H1 (cell line): ENCODE measurements around the gene RAP1A. TPM values are rescaled to one million over a fixed set of nuclear protein-coding genes. Genes with fewer than 3 reads are reported as not detected.

ENCODE experiments used
- CTCF ChIA-PET: fragments of 300-600 bp; sonication (Branson Sonifier 250); formaldehyde crosslinking; loops from one replicate; lab custom pipeline; 2021; ENCODE audit not compliant: partially characterized antibody; lab: Charles Lee
- POLR2A ChIA-PET: fragments of 300-600 bp; sonication (Branson Sonifier 250); formaldehyde crosslinking; loops from one replicate; lab custom pipeline; 2021; ENCODE audit warnings: inconsistent platforms; ENCODE audit not compliant: partially characterized antibody; lab: Charles Lee
- DNase-seq, 2 experiments: peaks; one replicate each; pipeline versions ENCODE4 v3.0.0 to v3.0.0-alpha.2; 2010 to 2022; ENCODE audit warnings: low spot score in 2 of 2, low read depth in 1 of 2, mixed read lengths in 1 of 2
- FAIRE-seq: peaks from 2 replicates; lab custom pipeline; 2011; peaks lifted over from hg19 to GRCh38; lab: Jason Lieb, UNC
- H2AFZ ChIP-seq: 2 replicates; pipeline ENCODE4 v1.8.1; 2012; ENCODE audit warnings: low read length, inconsistent platforms
- H2AK5ac ChIP-seq: 2 replicates; pipeline ENCODE4 v1.6.1; 2013; ENCODE audit warnings: low read depth, low read length
- H2BK120ac ChIP-seq: replicated peaks from 2 replicates; pipeline ENCODE3; 2013; ENCODE audit warnings: low read depth, low read length, inconsistent platforms
- H2BK12ac ChIP-seq: 2 replicates; pipeline ENCODE4 v1.6.1; 2013; ENCODE audit warnings: low read depth, low read length
- H2BK15ac ChIP-seq: 2 replicates; pipeline ENCODE4 v1.6.1; 2013; ENCODE audit warnings: low read length
- H2BK20ac ChIP-seq: 2 replicates; pipeline ENCODE4 v1.6.1; 2013; ENCODE audit warnings: low read length
- H2BK5ac ChIP-seq: 2 replicates; pipeline ENCODE4 v1.6.1; 2013; ENCODE audit warnings: low read depth, low read length
- H3K14ac ChIP-seq: 2 replicates; pipeline ENCODE4 v1.6.1; 2013; ENCODE audit warnings: inconsistent platforms; ENCODE audit not compliant: insufficient read length
- H3K18ac ChIP-seq: 2 replicates; pipeline ENCODE4 v1.6.1; 2013; ENCODE audit warnings: low read length; ENCODE audit errors: extremely low read depth
- H3K23ac ChIP-seq: 2 replicates; pipeline ENCODE4 v1.6.1; 2013; ENCODE audit warnings: inconsistent platforms; ENCODE audit not compliant: insufficient read length
- H3K23me2 ChIP-seq: 2 replicates; pipeline ENCODE4 v1.6.1; 2013; ENCODE audit warnings: low read depth, low read length
- H3K27ac ChIP-seq: 2 replicates; pipeline ENCODE4 v1.6.1; 2011; ENCODE audit warnings: low read depth, low read length, inconsistent platforms
- H3K27me3 ChIP-seq, 4 experiments: replicated peaks in 1 of 4; 1 replicate in 1 of 4; 2 replicates in 3 of 4; pipeline versions ENCODE4 v1.6.1 to v1.8.1; 2011 to 2013; ENCODE audit warnings: low read length in 3 of 4, mild to moderate bottlenecking in 3 of 4, inconsistent platforms in 2 of 4, mixed read lengths in 2 of 4, moderate library complexity in 1 of 4; ENCODE audit not compliant: control insufficient read depth in 3 of 4, insufficient read depth in 3 of 4; ENCODE audit errors: extremely low read depth in 1 of 4
- H3K36me3 ChIP-seq, 4 experiments: 2 replicates each; pipeline versions ENCODE4 v1.6.1 to v1.8.1; 2011 to 2013; ENCODE audit warnings: mild to moderate bottlenecking in 4 of 4, low read length in 3 of 4, moderate library complexity in 2 of 4, control low read depth in 1 of 4, inconsistent platforms in 1 of 4; ENCODE audit not compliant: insufficient read depth in 4 of 4, control insufficient read depth in 2 of 4
- H3K4ac ChIP-seq: replicated peaks from 2 replicates; pipeline ENCODE3; 2013; ENCODE audit warnings: low read length, low read depth, mixed read lengths, inconsistent platforms; ENCODE audit not compliant: insufficient read length
- H3K4me1 ChIP-seq, 4 experiments: replicated peaks in 1 of 4; 1 replicate in 1 of 4; 2 replicates in 3 of 4; pipeline versions ENCODE4 v1.6.1 to v1.8.1; 2011 to 2013; ENCODE audit warnings: low read length in 3 of 4, inconsistent platforms in 2 of 4, mixed read lengths in 1 of 4; ENCODE audit not compliant: insufficient read depth in 4 of 4, control insufficient read depth in 3 of 4
- H3K4me2 ChIP-seq, 2 experiments: 2 replicates each; pipeline versions ENCODE4 v1.6.1 to v1.8.1; 2011 to 2013; ENCODE audit warnings: low read depth in 2 of 2, low read length in 2 of 2, control low read depth in 1 of 2, inconsistent platforms in 1 of 2, mild to moderate bottlenecking in 1 of 2; ENCODE audit not compliant: insufficient read depth in 1 of 2
- H3K4me3 ChIP-seq, 4 experiments: fragments of 200-600, 300-600 bp in 1 of 4; sonication (generic), shearing (Covaris generic), sonication (Bioruptor Twin) in 1 of 4; 2 replicates each; pipeline versions ENCODE4 v1.5.1 to v1.8.1; 2011 to 2016; ENCODE audit warnings: low read length in 4 of 4, low read depth in 3 of 4, control low read depth in 2 of 4, inconsistent platforms in 2 of 4, mild to moderate bottlenecking in 2 of 4, mixed read lengths in 1 of 4, moderate library complexity in 1 of 4; ENCODE audit not compliant: insufficient read depth in 2 of 4; ENCODE audit errors: extremely low read depth in 1 of 4
- H3K56ac ChIP-seq: replicated peaks from 2 replicates; pipeline ENCODE3; 2013; ENCODE audit warnings: low read depth, mild to moderate bottlenecking, mixed read lengths, low read length, inconsistent platforms; ENCODE audit not compliant: insufficient read length
- H3K79me1 ChIP-seq: 2 replicates; pipeline ENCODE4 v1.6.1; 2013; ENCODE audit warnings: low read depth, low read length, control low read depth
- H3K79me2 ChIP-seq, 2 experiments: 2 replicates each; pipeline versions ENCODE4 v1.6.1 to v1.8.1; 2012 to 2013; ENCODE audit warnings: low read length in 2 of 2, mild to moderate bottlenecking in 2 of 2, inconsistent platforms in 1 of 2; ENCODE audit not compliant: insufficient read depth in 2 of 2, control insufficient read depth in 1 of 2
- H3K9ac ChIP-seq, 4 experiments: replicated peaks in 1 of 4; 1 replicate in 1 of 4; 2 replicates in 3 of 4; pipeline versions ENCODE4 v1.6.1 to v1.8.1; 2011 to 2013; ENCODE audit warnings: low read depth in 3 of 4, low read length in 3 of 4, control low read depth in 2 of 4, mild to moderate bottlenecking in 2 of 4, moderate library complexity in 2 of 4, inconsistent platforms in 1 of 4; ENCODE audit errors: extremely low read depth in 1 of 4
- H3K9me3 ChIP-seq, 2 experiments: 2 replicates each; pipeline versions ENCODE4 v1.6.1 to v1.8.1; 2012 to 2013; ENCODE audit warnings: mild to moderate bottlenecking in 2 of 2, moderate library complexity in 2 of 2, control low read depth in 1 of 2, inconsistent platforms in 1 of 2, low read depth in 1 of 2, low read length in 1 of 2, mixed read lengths in 1 of 2; ENCODE audit not compliant: insufficient read depth in 2 of 2
- H4K20me1 ChIP-seq, 2 experiments: replicated peaks in 1 of 2; 2 replicates each; pipeline versions ENCODE3 to v1.8.1; 2011 to 2013; ENCODE audit warnings: inconsistent platforms in 2 of 2, low read length in 2 of 2, mild to moderate bottlenecking in 1 of 2; ENCODE audit not compliant: insufficient read depth in 2 of 2, control insufficient read depth in 1 of 2
- H4K5ac ChIP-seq: 2 replicates; pipeline ENCODE4 v1.6.1; 2013; ENCODE audit warnings: low read length, low read depth, mixed read lengths, inconsistent platforms; ENCODE audit not compliant: insufficient read length
- H4K8ac ChIP-seq: 2 replicates; pipeline ENCODE4 v1.8.0; 2013; ENCODE audit warnings: mild to moderate bottlenecking, moderate library complexity, low read length, inconsistent platforms; ENCODE audit not compliant: insufficient read depth; ENCODE audit errors: extremely low read depth
- H4K91ac ChIP-seq: replicated peaks from 2 replicates; pipeline ENCODE3; 2013; ENCODE audit warnings: low read length, mixed read lengths, inconsistent platforms; ENCODE audit not compliant: insufficient read length
- BRCA1 ChIP-seq: IDR thresholded peaks from 2 replicates; pipeline ENCODE4 v1.6.1; 2012; ENCODE audit warnings: low read depth, low read length, improper control_type of control experiment
- CTCF ChIP-seq, 3 experiments: IDR thresholded peaks; 1 replicate in 2 of 3; 2 replicates in 1 of 3; pipeline versions ENCODE4 v1.5.1 to v1.6.1; 2011; ENCODE audit warnings: low read length in 3 of 3, mild to moderate bottlenecking in 3 of 3, inconsistent platforms in 2 of 3, low read depth in 1 of 3, moderate library complexity in 1 of 3; ENCODE audit not compliant: insufficient read depth in 1 of 3; ENCODE audit errors: control extremely low read depth in 1 of 3
- POLR2AphosphoS5 ChIP-seq: IDR thresholded peaks from 2 replicates; pipeline ENCODE4 v1.6.1; 2011; ENCODE audit warnings: low read depth, low read length
- WGBS, 2 experiments: shearing (Covaris generic) in 1 of 2; methylation state at CpG; one replicate each; pipeline versions ENCODE4 v1.1.6 to v1.1.7; 2013 to 2015; ENCODE audit warnings: low lambda C conversion rate in 2 of 2, mixed read lengths in 2 of 2, inconsistent platforms in 1 of 2, low coverage in 1 of 2, missing lambda C conversion rate in 1 of 2; ENCODE audit not compliant: insufficient replicate concordance in 2 of 2, insufficient coverage in 1 of 2, insufficient read length in 1 of 2; ENCODE audit errors: extremely low coverage in 1 of 2, missing lambda C conversion rate in 1 of 2; 5-methylcytosine and 5-hydroxymethylcytosine counted together
- polyA plus RNA-seq, 7 experiments: library from polyadenylated mRNA; depleted of rRNA in 3 of 7; stranded (reverse) in 5 of 7; unstranded in 2 of 7; fragments of >200 nt in 5 of 7; fragments of 200-250 nt in 2 of 7; gene quantifications; 1 replicate in 5 of 7; 2 replicates in 1 of 7; 4 replicates in 1 of 7; pipeline versions ENCODE4 v1.2.1 to v1.2.3, GENCODE V29; 2011 to 2013; ENCODE audit warnings: missing spikeins in 2 of 7, mixed read lengths in 2 of 7
- total RNA-seq: library from RNA; stranded (reverse); fragmentation: NEBNext Ultra II Directional; extraction: Animal tissue kit (Norgen Biotek cat#: 25700); gene quantifications from 2 replicates; pipeline ENCODE4 v1.2.1, GENCODE V29; 2021
- TF ChIP-seq, protein P1 (sequence below): IDR thresholded peaks from 2 replicates; pipeline ENCODE4 v1.6.1; 2012; ENCODE audit warnings: inconsistent platforms

RAP1A gene
- total and polyA plus RNA-seq, 2 of the 8 experiments (the other 6 are each of a cell fraction or from before 2014, with no cell fraction given): 10.9 to 35.8 TPM

DNA sequence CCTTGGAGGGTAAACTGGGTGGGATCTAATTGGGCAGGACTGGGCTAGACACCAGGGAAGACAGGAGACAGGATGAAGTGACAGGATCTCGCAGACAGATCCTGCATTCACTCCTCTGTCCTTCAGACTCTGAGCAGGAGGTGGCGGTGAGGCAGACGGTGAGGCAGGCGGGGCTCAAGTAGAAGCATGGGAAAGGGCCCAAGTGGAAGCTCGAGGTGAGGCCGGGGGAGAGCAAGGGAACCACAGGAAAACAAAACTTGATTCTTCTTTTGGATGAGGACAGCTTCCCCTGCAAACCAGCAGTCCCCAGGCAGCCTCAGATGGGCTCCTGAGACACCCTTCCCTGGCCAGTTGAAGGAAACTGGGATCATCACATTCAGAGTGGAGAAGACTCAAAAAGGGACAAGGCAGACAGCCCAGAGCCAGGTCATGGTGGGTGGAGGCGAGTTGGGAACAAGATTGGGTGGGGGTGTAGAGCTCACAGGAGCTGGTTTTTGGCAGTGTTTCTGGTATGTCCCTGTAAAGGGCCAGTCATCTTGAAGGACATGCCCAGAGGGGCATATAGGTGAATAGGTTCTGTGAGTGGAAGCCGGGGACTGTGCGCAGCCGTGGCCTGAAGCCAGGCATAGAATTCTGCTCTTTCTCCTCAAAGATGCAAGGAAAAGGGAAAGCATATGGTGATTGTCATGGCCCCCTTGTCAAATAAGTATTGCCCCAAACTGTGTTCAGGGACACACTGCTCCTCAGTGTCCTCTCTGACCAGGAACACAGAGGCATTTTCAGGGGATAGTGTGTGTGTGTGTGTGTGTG is 101.6 kb downstream of the RAP1A start:
- no peak overlapping the region for H2AFZ ChIP-seq
- H2BK20ac ChIP-seq: peak overlapping the region; percentile 68
- no peaks in the 10 kb centered on the region for H3K36me3 ChIP-seq
- no peak overlapping the region for H3K23ac ChIP-seq
- DNase-seq (peak in 1 of 2 experiments; percentile 50), FAIRE-seq (no peak)
- no peak overlapping the region for H3K4ac ChIP-seq
- 0 out of 2 replicates have a peak overlapping the region, but pooled peaks have one; percentile 41 for H2BK12ac ChIP-seq
- H2BK5ac ChIP-seq: peak overlapping the region; percentile 49; the same call in 1 of the 2 replicates
- no peak overlapping the region for H3K27ac ChIP-seq
- ChIA-PET CTCF (interaction anchor here (0.5 to 42.0 kb wide), 5 partner anchors 23 to 145 kb away, joined by 3 to 1070 read pairs (median 3); partner anchors contain the start of genes DDX20 and INKA2), POLR2A (interaction anchor here (1.0 to 18.0 kb wide), 8 partner anchors 16 to 592 kb away, joined by 3 to 343 read pairs (median 4); partner anchors contain the start of genes DDX20 and INKA2)
- peak overlapping the region; percentile 66 for H4K91ac ChIP-seq
- H2BK15ac ChIP-seq: no peak overlapping the region; the same call in 1 of the 2 replicates
- no peak overlapping the region for H3K56ac ChIP-seq
- no peak overlapping the region; the same call in 1 of the 2 replicates for H4K8ac ChIP-seq
- peaks cover 0 to 1% of the 10 kb centered on the region in 2 experiments for H4K20me1 ChIP-seq
- H4K5ac ChIP-seq: no peak overlapping the region
- no peaks in the 10 kb centered on the region; a peak in 1 of 7 replicates for H3K27me3 ChIP-seq
- peak overlapping the region; percentile 25; the same call in 1 of the 2 replicates for H3K18ac ChIP-seq
- H3K79me2 ChIP-seq: no peaks in the 10 kb centered on the region
- no peak overlapping the region for H3K14ac ChIP-seq
- no peaks in the 10 kb centered on the region for H3K79me1 ChIP-seq
- 74% methylated on average over 10 of the region's 10 CpGs; no CpG with 5 or more reads in 1 of the 2 experiments for WGBS, 2 experiments
- H3K4me3 ChIP-seq: no peak overlapping the region
- H3K9ac ChIP-seq: no peak overlapping the region
- no peaks in the 10 kb centered on the region for H3K9me3 ChIP-seq
- peak overlapping the region; percentile 22 to 29; a peak in 2 of 4 replicates for H3K4me2 ChIP-seq
- H3K4me1 ChIP-seq: peaks cover 2 to 21% (median 14%) of the 10 kb centered on the region in 4 experiments
- peak overlapping the region; percentile 43; the same call in 1 of the 2 replicates for H2AK5ac ChIP-seq
- H2BK120ac ChIP-seq: no peak overlapping the region
- peak; percentile 3; the same call in 1 of the 2 replicates for TF ChIP-seq POLR2AphosphoS5
- TF ChIP-seq CTCF (IDR thresholded peaks at IDR 0.05; ENCODE audit: control extremely low read depth in 1 of 3, insufficient read depth in 1 of 3, low read depth in 1 of 3, low read length in 3 of 3): peak in 1 of 3 experiments; percentile 4; a peak in 1 of 4 replicates
- TF ChIP-seq, protein P1, sequence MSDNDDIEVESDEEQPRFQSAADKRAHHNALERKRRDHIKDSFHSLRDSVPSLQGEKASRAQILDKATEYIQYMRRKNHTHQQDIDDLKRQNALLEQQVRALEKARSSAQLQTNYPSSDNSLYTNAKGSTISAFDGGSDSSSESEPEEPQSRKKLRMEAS: peak; percentile 44; the same call in 1 of the 2 replicates
- TF ChIP-seq BRCA1: no peak
- H3K23me2 ChIP-seq: no peaks in the 10 kb centered on the region; the same call in none of the 2 replicates
